HG02678 (cell line): ENCODE data around the gene NUBP2.

Experiments used
- ATAC-seq: cut with Tn5 transposase; IDR thresholded peaks from one replicate; pipeline ENCODE4 v1.9.1; 2021; ENCODE audit warnings: mild to moderate bottlenecking, moderate library complexity; ENCODE audit not compliant: unreplicated experiment

NUBP2 gene

DNA sequence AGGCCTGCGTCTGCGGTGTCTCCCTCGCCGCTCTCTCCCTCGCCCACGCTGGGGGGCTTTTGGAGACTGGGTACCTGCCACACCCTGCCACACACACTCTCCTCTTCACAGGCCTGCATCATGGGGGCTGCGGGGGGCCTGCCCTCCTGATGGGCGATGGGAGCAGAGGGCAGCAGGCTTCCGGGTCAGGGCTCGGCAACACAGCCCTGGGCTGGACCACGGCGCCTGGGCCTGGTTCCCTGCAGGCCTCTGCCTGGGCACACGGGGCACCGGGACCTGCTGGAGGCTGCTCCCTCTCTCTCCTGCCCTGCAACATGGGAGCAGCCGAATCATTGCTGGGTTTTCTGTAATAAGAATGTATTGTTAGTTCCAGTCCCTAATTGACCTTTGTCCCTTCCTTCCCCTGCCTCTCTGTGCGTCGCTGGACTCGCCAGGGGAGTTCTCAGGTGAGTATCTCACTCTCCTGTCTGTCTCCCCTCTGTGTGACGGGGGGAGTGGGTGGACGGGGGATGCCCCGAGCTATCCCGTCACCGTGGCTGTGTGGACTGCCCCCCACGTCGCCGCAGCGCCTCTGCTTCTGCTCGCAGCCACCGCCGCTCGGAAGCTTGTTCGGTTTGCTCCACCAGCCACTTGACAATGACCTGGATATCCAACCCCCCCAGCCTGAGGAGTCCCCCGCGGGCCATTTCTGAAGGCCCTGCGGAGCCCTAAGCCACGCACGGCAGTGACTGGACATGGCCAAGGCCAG lies 24.9 kb upstream of the NUBP2 start:
- ATAC-seq = no peak

DNA sequence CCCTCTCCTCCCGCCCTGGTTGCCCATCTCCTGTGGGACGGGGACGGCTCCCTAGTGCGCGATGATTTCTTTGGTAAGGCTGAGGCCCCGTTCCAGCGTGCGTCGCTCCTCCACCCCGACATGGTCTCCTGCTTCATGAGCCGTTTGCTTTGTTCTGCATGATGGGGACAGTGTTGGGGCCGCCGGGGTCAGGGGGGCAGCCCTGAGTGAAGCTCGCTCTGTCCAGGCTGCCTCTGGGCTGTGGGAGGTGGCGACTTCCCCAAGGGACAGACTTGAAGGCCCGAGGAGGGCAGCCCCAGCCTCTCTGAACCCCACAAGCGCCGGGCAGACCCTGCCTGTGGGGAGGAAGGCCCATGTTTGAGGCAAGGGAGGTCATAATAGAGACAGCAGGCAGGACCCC lies 23.8 kb upstream of the NUBP2 start:
- ATAC-seq = no peak

DNA sequence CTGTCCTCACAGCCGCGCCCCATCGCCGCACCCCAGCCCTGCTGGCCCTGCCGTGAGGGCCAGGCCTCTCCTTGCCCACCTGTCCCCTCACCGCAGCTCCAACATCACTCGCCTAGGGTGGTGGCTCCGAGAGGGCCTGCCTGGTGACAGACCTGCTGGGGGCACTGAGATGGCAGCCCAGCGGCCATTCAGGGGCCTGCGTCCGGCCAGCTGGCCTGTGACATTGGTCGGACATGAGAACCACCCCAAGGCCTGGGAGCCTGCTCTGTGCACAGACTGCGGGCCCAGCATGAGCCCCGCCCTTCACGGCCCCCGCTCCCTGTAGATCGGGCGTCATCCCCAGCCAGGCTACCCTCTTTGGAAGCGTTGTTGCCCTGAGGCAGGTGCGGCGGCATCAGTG lies 23.2 kb upstream of the NUBP2 start:
- no peak for ATAC-seq

DNA sequence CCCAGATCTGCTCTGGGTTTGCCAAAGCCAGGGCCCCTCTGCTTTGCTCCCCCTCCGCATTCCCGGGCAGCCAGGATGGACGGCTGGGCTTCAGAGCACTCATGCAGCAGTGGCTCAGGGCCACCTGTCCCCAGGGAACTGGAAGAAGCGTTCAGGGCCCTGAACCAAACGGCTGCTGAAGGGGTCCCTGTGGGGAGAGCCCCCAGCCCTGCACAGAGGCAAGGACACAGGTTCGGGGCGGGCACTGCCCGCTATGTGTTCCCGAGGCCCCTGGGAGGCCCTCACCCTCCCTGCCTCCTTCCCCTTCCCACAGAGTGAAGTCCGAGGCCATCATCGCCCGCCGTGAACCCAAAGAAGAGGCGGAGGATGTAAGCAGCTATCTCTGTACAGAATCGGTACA lies 21.8 kb upstream of the NUBP2 start:
- no peak for ATAC-seq

DNA sequence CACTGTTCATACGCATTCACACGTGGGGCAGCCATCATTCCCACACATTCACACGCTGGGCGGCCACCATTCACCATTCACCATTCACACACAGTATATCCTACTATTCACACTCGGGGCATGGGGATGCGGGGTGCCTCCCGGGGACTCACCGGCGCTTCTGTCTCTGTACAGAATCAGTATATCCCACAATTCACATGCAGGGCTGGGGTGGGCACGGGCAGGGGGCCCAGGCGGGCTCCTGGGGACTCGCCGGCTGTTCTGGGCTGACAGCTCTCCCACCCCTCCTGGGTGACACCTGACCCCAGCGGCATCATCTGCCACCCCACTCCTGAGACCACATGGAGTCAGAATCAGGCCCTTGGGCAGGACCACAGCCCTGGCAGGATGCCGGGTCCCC lies 21.0 kb upstream of the NUBP2 start:
- no peak for ATAC-seq

DNA sequence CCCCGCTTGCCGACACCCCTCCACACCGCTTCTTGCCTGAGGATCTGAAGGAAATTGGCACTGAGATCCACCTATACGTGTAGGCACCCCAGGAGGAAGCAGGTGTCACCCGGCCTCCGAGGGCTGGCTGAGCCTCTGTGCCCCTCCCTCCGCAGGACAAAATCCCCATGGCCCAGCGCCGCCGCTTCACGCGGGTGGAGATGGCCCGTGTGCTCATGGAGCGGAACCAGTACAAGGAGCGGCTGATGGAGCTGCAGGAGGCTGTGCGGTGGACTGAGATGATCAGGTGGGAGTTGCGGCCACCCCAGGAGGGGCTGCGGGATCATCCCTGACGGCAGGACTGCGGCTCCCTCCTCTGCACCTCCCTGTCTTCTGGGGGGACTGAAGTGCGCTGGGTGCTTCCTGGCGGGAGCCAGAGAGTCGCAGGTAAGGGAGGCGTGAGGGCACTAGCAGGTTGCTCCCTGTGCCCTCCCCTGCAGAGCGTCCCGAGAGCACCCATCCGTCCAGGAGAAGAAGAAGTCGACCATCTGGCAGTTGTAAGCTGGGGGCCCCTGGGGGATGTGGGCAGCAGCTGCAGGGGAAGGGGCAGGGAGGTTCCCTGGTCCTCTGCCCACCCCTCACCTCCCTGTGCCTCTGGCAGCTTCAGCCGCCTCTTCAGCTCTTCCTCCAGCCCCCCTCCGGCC lies 20.4 kb upstream of the NUBP2 start:
- ATAC-seq = no peak

DNA sequence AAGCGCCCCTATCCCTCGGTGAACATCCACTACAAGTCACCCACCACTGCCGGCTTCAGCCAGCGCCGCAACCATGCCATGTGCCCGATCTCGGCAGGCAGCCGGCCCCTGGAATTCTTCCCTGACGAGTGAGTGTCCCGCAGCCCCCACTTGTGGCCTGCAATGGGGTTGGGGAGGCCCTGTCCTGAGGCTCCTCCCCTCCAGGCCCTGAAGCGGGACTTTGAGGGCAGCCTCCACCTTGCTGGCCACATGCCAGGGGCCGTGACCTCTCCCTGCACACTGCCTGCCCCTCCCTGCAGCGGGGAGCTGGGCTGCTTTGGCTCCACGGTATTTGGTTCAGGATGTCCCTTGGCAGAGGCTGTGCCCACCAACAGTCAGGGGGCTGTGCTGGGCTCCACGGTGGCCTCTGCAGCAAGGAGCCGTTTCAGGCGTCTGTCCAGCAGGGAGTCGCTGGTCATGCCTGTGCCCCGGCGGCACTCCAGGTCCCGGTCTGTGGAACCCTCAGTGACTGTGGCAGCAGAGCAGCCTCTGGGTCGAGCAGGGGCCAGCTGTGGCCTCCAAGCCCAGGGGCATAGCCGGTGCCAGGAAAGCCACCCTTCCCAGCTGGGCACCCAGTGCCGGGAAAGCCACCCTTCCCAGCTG lies 19.8 kb upstream of the NUBP2 start:
- no peak for ATAC-seq

DNA sequence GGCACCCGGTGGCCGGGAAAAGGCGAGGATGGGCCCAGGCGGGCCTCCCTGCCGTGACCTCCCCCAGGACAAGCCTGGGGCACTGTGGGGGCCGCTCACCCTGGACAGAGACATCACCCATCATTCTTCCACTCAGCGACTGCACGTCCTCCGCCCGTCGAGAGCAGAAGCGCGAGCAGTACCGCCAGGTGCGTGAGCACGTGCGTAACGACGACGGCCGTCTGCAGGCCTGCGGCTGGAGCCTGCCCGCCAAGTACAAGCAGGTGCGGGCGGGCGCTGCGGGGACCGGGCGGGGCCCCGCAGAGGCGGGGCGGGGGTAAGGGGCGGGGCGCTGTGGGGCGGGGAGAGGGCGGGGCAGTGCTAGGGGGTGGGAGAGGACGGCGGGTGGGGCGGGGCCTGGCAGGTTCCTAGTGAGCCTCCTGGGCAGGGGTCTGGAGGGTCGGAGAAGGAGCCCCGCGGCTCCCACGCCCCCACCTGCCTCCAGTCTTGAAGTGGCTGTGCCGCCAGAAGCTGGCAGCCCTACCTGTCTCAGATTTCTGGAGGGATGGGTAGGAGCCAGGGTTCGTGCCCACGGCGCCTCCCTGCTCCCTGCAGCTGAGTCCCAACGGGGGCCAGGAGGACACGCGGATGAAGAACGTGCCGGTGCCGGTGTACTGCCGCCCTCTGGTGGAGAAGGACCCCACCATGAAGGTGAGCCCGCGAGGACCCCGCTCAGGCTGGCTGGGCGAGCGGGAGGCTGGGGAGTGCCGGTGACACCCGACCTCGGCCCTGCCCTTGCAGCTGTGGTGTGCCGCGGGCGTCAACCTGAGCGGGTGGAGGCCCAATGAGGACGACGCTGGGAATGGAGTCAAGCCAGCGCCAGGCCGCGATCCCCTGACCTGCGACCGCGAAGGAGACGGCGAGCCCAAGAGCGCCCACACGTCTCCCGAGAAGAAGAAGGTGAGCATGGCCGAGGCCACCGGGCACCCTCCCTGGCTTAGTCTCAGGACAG lies 18.9 kb upstream of the NUBP2 start:
- ATAC-seq = no peak

DNA sequence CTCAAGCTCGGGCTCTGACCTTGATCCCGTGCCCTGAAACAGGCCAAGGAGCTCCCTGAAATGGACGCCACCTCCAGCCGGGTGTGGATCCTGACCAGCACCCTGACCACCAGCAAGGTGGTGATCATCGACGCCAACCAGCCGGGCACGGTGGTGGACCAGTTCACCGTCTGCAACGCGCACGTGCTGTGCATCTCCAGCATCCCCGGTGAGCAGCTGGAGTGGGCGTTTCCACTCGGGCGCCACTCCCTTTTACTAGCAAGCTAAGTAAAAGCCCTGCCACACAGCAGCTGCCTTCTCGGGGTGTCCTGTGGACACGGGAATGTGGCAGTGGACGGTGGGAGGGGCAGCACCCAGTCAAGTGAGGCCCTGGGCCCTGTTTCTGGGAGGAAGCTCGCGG lies 17.8 kb upstream of the NUBP2 start:
- ATAC-seq = no peak

DNA sequence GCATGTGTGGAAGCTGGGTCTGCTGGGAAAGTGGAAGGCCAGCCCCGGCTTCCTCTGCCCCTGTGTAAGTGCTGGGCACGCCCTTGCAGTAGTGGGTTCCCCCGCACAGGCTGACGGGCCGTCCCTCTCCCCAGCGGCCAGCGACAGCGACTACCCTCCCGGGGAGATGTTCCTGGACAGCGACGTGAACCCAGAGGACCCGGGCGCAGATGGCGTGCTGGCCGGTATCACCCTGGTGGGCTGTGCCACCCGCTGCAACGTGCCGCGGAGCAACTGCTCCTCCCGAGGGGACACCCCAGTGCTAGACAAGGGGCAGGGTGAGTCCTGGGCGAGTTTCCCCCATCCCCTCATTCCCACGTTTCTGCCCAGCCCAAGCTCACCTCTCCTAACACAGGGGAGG lies 16.9 kb upstream of the NUBP2 start:
- no peak for ATAC-seq

DNA sequence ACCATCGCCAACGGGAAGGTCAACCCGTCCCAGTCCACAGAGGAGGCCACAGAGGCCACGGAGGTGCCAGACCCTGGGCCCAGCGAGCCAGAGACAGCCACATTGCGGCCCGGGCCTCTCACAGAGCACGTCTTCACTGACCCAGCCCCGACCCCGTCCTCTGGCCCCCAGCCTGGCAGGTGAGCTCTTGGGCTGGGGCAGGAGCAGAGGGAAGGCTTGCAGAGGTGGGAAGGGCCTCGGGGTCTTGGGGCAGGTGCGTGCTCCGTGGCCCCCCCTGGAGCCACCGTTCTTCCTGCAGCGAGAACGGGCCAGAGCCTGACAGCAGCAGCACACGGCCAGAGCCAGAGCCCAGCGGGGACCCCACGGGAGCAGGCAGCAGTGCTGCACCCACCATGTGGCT lies 16.5 kb upstream of the NUBP2 start:
- ATAC-seq = no peak

DNA sequence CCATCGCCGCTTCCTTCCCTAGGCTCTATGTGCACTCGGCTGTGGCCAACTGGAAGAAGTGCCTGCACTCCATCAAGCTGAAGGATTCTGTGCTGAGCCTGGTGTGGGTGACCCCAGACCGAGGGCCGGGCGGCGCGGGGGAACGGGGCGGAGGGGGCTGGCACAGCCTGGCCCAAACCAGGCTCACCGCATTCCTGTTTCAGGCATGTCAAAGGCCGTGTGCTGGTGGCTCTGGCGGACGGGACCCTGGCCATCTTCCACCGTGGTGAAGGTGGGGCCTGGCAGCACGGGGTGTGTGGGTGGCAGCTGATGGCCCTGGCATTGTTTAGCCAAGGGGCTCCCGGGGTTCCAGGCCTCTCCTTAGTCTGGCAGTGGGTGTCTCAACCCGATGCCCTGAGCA lies 16.1 kb upstream of the NUBP2 start:
- no peak for ATAC-seq

DNA sequence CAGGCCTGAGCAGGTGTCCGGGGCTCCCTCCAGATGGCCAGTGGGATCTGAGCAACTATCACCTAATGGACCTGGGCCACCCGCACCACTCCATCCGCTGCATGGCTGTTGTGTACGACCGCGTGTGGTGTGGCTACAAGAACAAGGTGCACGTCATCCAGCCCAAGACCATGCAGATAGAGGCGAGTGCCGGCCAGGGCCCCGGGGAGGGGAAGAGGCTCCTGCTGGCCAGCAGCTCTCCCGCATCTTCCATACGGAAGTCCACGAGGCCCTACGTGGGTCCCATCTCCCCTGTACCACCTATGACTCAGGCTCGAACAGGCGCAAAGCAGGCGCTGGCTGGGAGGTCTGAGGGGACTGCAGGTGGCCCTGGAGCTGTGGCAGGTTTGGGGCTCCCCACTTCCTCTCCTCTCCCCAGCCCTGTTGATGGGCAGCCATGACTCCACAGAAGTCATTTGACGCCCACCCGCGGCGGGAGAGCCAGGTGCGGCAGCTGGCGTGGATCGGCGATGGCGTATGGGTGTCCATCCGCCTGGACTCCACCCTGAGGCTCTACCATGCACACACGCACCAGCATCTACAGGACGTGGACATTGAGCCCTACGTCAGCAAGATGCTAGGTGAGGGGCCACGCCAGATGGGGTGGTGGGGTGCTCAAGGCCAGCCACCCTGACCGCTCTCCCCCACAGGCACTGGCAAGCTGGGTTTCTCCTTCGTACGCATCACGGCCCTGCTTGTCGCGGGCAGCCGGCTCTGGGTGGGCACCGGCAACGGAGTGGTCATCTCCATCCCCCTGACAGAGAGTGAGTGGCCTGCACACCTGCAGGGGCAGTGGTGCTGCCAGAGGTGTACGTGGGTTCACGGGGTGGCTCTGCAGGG lies 15.4 kb upstream of the NUBP2 start:
- ATAC-seq = no peak

DNA sequence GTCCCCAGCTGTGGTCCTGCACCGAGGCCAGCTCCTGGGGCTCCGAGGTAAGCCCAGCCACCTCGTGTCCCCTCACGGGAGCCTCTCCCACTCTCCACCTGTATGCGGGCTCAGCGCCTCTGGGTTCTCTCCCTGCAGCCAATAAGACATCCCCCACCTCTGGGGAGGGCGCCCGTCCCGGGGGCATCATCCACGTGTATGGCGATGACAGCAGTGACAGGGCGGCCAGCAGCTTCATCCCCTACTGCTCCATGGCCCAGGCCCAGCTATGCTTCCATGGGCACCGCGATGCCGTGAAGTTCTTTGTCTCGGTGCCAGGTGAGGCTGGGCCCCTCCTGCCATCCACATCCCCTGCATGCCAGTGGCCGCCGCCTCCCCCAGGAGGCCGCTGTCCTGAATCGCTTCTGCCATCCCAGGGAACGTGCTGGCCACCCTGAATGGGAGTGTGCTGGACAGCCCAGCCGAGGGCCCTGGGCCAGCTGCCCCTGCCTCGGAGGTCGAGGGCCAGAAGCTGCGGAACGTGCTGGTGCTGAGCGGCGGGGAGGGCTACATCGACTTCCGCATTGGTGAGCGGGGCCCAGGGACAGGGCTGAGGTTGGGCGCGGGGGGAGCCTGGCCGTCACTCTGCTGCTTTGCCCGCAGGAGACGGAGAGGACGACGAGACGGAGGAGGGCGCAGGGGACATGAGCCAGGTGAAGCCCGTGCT lies 14.5 kb upstream of the NUBP2 start:
- ATAC-seq = no peak

DNA sequence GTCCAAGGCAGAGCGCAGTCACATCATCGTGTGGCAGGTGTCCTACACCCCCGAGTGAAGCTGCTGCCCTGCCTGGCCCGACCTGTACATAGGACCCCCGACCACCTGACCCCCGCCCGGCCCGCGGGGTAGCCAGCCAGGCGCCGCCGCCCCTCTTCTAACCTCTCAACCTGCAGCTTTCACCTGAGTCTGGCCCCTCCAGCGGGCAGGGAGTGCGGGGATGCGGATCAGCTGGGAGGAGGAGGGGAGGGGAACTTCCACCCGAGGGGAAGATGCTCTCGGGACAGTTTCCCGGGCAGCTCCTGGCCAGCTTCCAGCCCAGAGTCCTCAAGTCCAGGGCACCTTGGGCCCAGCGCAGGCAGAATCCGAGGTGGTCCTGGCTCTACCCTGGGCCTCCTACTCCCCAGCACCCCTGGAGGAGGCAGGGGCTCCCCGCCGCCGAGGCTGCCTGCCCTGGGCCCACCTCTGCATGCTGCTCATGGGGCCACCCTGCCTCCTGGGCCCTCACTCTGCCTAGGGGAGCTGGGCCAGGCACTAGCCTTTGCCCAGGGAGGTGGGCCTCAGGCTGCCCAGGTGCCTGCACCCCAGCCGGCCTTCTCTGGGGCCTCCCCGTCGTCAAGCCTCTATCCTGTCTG lies 13.9 kb upstream of the NUBP2 start:
- ATAC-seq = no peak

DNA sequence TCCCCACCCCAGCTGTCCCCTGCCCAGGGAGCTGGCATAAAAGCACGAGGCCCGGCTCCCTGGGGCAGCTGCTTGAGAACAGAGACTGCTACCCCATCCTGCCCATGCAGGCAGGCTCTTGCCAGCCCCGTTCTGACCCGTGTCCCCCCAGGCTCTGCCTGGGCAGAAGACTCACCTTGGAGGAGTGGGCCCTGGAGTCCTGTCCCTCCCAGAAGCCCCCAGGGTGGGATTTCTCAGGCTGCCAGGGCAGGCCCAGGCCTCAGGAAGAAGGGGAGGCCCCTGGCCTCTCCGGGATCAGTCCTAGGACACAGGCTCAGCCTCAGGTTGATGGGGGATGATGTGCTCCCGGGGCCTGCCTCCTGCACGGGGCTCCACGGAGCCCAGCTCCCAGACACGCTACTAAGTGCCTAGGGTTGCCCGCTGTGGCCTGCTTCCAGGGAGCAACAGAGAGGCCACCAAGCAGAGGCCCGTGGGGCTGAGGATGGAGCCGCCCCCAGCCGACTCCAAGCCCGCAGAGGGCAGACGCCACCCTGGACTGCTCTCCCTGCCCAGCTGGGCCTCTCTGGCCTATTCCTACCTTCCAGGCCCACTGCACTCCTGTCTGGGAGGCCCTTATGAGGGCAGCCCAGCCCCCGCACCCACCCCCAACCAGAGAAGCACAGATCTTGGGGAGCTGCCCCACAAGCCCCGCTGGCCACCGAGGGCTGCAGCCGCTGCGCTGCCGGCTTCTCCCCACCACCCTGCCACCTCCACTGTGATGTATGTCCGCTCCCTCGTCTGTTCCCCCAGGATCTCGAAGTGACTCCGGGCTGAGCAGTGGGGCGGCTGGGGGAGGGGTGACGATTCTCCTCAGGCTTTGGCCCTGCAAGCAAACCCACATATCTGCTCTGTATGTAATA lies 13.1 kb upstream of the NUBP2 start:
- ATAC-seq = no peak

DNA sequence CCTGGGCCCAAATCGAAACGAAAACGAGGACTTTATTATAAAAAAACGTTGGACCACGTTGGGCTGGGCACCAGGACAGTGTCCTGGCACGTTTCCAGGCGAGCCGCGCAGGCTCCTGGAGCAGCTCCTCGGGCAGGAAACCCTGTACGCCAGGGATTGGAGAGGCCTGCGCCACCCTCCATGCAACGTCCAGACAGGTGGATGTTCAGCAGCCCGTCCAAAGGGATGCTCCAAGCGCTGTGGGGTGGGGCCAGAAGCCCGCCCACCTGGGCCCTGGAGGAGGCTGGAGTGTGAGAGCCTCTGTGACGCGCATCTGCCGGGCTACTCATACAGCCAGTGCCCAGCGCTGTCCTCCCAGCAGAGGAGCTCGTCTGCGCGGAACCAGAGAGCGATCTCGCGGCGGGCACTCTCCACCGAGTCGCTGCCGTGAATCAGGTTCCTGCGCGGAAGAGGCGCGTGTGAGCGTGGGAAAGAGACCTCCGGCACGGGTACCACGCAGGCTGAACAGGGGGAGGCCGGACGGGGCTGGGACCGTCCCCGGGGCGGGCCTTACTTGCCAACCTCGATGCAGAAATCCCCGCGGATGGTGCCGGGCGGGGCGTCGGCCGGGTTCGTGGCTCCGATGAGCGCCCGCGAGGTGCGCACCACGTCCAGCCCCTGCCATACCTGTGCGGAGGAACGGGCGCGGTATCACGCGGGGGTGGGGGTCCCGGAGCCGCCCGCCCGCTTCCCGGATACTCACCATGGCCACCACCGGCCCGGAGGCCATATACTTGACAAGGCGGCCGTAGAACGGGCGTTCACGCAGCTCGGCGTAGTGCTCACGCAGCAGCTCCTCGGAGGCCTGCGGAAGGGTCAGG lies 12.2 kb upstream of the NUBP2 start:
- no peak for ATAC-seq
